GM23338 (cell line): ENCODE measurements around the gene CLC. TPM values are rescaled to one million over a fixed set of nuclear protein-coding genes. Genes with fewer than 3 reads are reported as not detected.

Experiments used
- CREB1 ChIP-seq: fragments of 250-450 bp; sonication (Bioruptor Pico); IDR thresholded peaks from 2 replicates; pipeline ENCODE4 v1.5.0; 2020; ENCODE audit warnings: low read depth, mild to moderate bottlenecking, moderate library complexity
- CTCF ChIP-seq, 2 experiments: fragments of 200-600 bp in 1 of 2; sonication (generic) in 1 of 2; conservative IDR thresholded peaks; 2 replicates each; pipeline versions ENCODE4 v1.5.1 to v1.6.1; 2016 to 2017; ENCODE audit warnings: antibody characterized with exemption in 2 of 2, low read depth in 2 of 2, mild to moderate bottlenecking in 2 of 2, moderate library complexity in 1 of 2
- EZH2 ChIP-seq: fragments of 200-600 bp; sonication (generic); IDR thresholded peaks from one replicate; pipeline ENCODE4 v1.8.0; 2017; ENCODE audit warnings: antibody characterized with exemption, mild to moderate bottlenecking, low read depth; ENCODE audit not compliant: unreplicated experiment
- EZH2phosphoT487 ChIP-seq: fragments of 200-600 bp; sonication (generic); IDR thresholded peaks from one replicate; pipeline ENCODE4 v1.8.1; 2018; ENCODE audit warnings: antibody characterized with exemption; ENCODE audit not compliant: unreplicated experiment
- NANOG ChIP-seq: IDR thresholded peaks from 2 replicates; pipeline ENCODE4 v1.6.1; 2016; ENCODE audit warnings: antibody characterized with exemption, borderline replicate concordance
- POLR2AphosphoS5 ChIP-seq: IDR thresholded peaks from 2 replicates; pipeline ENCODE4 v1.6.1; 2016; ENCODE audit warnings: antibody characterized with exemption, low read depth
- STAT1 ChIP-seq: IDR thresholded peaks from one replicate; pipeline ENCODE4 v1.6.1; 2016; ENCODE audit warnings: antibody characterized with exemption; ENCODE audit not compliant: unreplicated experiment
- ZNF114 ChIP-seq: fragments of 250-450 bp; sonication (Bioruptor Pico); IDR thresholded peaks from 2 replicates; pipeline ENCODE4 v1.5.0; 2020; ENCODE audit warnings: mild to moderate bottlenecking, moderate library complexity
- ZNF331 ChIP-seq: fragments of 250-450 bp; sonication (Bioruptor Pico); IDR thresholded peaks from 2 replicates; pipeline ENCODE4 v1.5.0; 2020; ENCODE audit warnings: low read depth, mild to moderate bottlenecking, moderate library complexity
- ZNF462 ChIP-seq: fragments of 250-450 bp; sonication (Bioruptor Pico); IDR thresholded peaks from 2 replicates; pipeline ENCODE4 v1.5.0; 2020; ENCODE audit warnings: mild to moderate bottlenecking, moderate library complexity
- polyA plus RNA-seq: library from polyadenylated mRNA; unstranded; fragments of >200 nt; fragmentation: Nextera tagmentation; extraction: Ambion mirVana; gene quantifications from 2 replicates; pipeline ENCODE4 v1.2.1, GENCODE V29; 2016
- total RNA-seq: library from RNA; depleted of rRNA; stranded (reverse); fragments of >200 nt; shearing (Covaris generic); gene quantifications from 2 replicates; pipeline ENCODE4 v1.2.3, GENCODE V29; 2014

The CLC gene
- total and polyA plus RNA-seq, 2 experiments from 2014 or later = not detected

- TF ChIP-seq ZNF462 (CRISPR knock-in tag) (no peak), NANOG (no peak), EZH2 (no peak), ZNF331 (CRISPR knock-in tag) (no peak), STAT1 (no peak), CTCF (conservative IDR thresholded peaks at IDR 0.05; ENCODE audit: low read depth in 2 of 2) (no peak), EZH2phosphoT487 (no peak), ZNF114 (CRISPR knock-in tag) (no peak), POLR2AphosphoS5 (no peak), CREB1 (CRISPR knock-in tag) (no peak)
These were observed 43.1 kb upstream of the CLC start (continued) for GRCh38 chr19:39780894-39781293.
